Myometrial cell (primary cell): ENCODE measurements around the gene BTBD17. TPM values are rescaled to one million over a fixed set of nuclear protein-coding genes. Genes with fewer than 3 reads are reported as not detected.

Experiments used
- total RNA-seq: library from RNA; depleted of rRNA; stranded (reverse); fragments of >200 nt; gene quantifications from 2 replicates; pipeline ENCODE4 v1.2.3, GENCODE V29; 2015

Gene BTBD17, protein sequence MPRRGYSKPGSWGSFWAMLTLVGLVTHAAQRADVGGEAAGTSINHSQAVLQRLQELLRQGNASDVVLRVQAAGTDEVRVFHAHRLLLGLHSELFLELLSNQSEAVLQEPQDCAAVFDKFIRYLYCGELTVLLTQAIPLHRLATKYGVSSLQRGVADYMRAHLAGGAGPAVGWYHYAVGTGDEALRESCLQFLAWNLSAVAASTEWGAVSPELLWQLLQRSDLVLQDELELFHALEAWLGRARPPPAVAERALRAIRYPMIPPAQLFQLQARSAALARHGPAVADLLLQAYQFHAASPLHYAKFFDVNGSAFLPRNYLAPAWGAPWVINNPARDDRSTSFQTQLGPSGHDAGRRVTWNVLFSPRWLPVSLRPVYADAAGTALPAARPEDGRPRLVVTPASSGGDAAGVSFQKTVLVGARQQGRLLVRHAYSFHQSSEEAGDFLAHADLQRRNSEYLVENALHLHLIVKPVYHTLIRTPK
- total RNA-seq, result not detected in 2 replicates

DNA sequence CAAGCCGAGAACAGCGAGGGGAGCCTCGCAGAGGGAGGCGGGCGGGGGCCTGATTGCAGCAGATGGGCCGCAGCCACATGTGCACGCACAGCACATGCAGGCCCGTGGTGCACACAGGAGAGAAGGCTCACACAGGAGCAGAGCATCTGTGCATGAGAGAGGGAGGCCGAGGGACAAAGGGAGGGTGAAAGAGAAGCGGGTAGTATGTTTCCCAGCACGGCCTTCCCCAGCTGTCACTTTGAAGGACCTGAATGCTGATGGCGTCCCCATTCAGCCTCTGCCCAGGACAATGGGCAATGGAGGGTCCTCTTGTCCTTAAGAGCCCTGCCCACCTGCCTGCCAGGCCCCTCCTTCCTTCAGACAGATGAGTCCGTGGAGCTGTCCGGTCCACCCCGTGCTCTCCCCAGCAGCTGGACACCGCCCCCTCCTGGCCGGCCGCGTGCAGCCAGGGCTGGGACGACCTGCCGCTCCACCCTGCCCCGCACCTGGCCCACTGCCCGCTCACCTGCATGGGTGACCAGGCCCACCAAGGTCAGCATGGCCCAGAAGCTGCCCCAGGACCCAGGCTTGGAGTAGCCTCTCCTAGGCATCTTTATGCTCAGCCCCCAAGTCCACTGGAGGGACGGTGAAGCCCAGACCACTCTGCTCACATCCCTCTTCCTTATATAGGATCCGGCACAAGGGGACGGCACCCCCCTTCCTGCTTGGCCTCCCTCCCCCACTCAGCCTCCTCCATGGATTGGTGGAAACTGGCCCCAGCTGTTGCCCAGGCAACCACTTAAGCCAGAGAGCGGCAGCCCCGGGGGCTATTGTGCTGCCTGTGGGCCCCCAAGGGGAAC, at the start of gene BTBD17:
Gene BTBD17 (minus strand): TSS at position 639 of the 839 bp plus-strand sequence. CDS start 49 bp downstream, at position 590.

DNA sequence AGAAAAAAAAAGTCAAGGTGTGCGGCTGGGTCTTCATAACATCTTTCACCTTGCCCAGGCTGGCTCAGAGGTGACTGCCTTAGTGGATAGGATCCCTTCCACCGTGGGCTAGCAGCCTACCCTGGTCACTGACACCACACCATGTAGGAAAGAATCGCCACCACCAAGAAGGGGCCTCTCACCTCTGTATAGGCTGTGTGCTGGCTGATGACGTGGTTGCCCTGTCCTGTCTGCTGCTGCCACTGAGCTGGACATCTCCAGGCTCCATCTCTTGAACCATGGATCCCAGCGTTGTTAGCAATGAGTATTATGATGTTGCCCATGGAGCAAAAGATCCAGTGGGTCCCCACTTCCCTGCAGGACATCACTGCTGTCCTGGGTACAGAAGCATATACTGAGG, 5.5 kb upstream of the BTBD17 start, which contains the start of gene GPR142:
Gene GPR142 (plus strand): TSS at position 301 of the 400 bp plus-strand sequence. CDS start 2,035 bp downstream, outside the sequence.

DNA sequence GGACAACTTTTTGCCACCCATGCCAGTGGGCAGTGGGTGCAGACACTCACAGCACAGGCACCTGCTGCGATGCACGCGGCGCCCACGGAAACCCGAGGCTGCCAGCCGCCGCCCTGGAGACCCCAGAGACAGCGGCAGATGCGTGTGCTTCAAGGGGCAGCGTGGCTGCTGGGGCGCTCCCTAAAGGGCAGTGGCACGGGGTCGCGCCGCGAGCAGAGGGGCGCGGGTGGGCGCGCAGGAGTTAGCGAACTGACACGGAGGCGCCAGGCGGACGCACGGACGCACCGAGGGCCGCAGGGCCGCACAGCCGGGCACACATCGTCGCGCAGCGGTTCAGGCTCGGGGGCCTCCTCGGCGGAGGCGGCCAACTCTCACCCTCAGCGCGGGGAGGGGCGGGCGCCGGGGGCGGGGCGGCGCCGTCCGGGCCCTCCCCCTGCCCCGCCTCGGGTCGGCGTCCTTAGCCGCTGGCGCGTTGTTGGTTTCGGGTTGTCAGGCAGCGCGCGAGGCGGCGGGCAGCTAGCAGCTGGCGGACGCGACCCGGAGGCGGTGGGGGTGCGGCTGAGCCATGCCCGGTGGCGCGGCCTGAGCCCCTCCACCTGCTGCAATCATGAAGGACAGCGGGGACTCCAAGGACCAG, 35.8 kb downstream of the BTBD17 start, which contains the start of gene KIF19:
Gene KIF19 (plus strand): TSS at position 484 of the 637 bp plus-strand sequence. CDS start 124 bp downstream, at position 608.

Other genes starting within 250 kb of the BTBD17 start
- gene RPL38, start 158.2 kb downstream of the BTBD17 start, total RNA-seq, result 334 and 372 TPM in 2 replicates
- 2.3 and 11.8 TPM in 2 replicates for gene TTYH2, start 148.3 kb downstream of the BTBD17 start, total RNA-seq
- not detected in 2 replicates for gene DNAI2, start 87.6 kb downstream of the BTBD17 start, total RNA-seq
- not detected in 2 replicates for gene KIF19, start 35.6 kb downstream of the BTBD17 start, total RNA-seq
- not detected in 2 replicates for gene GPR142, start 5.6 kb upstream of the BTBD17 start, total RNA-seq
- gene GPRC5C, start 70.2 kb upstream of the BTBD17 start, total RNA-seq, result under 0.01 TPM in 1 of 2 replicates, not detected in the other
- gene CD300A, start 104.8 kb upstream of the BTBD17 start, total RNA-seq, result not detected in 2 replicates
- gene CD300LB, start 169.6 kb upstream of the BTBD17 start, total RNA-seq, result not detected in 2 replicates
- gene CD300C, start 184.2 kb upstream of the BTBD17 start, total RNA-seq, result not detected in 2 replicates
- not detected in 2 replicates for gene CD300H, start 205.6 kb upstream of the BTBD17 start, total RNA-seq
- not detected in 2 replicates for gene CD300LD, start 230.4 kb upstream of the BTBD17 start, total RNA-seq